OCI-LY3 (cell line): Measurements from ENCODE around the gene SLC35A4.

Experiments
- EZH2phosphoT487 ChIP-seq: fragments of 200-600 bp; shearing (Covaris generic); IDR thresholded peaks from 2 replicates; pipeline ENCODE4 v1.6.1; 2018; ENCODE audit warnings: antibody characterized with exemption, mixed run types, low read depth
- TF ChIP-seq, protein P1 (sequence below): fragments of 200-600, 300-600 bp; sonication (generic); IDR thresholded peaks from 2 replicates; pipeline ENCODE4 v1.5.1; 2014; ENCODE audit warnings: antibody characterized with exemption, low read length, low read depth

DNA sequence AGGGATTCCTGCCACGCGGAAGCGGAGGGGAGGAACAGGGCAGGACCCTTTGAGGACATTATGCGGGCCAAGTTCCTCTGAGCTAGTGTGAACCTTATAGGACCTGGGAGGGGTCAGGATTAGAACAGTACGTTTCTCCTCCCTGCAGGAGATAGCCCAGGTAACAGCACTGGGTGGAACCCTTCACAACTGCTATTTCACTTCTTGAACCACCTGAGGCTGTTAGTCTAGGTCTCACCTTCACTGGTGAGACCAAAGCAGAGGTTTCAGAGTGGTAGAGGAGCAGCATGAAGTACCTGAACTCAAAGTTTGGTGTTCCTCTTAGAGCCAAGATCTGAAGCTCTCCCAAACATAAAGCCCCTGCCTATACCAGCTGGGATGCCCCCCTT, 16.3 kb upstream of the SLC35A4 start:
- TF ChIP-seq, protein P1, sequence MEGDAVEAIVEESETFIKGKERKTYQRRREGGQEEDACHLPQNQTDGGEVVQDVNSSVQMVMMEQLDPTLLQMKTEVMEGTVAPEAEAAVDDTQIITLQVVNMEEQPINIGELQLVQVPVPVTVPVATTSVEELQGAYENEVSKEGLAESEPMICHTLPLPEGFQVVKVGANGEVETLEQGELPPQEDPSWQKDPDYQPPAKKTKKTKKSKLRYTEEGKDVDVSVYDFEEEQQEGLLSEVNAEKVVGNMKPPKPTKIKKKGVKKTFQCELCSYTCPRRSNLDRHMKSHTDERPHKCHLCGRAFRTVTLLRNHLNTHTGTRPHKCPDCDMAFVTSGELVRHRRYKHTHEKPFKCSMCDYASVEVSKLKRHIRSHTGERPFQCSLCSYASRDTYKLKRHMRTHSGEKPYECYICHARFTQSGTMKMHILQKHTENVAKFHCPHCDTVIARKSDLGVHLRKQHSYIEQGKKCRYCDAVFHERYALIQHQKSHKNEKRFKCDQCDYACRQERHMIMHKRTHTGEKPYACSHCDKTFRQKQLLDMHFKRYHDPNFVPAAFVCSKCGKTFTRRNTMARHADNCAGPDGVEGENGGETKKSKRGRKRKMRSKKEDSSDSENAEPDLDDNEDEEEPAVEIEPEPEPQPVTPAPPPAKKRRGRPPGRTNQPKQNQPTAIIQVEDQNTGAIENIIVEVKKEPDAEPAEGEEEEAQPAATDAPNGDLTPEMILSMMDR = no peak
- TF ChIP-seq EZH2phosphoT487 = no peak
